ENCODE results near the gene RAMP3.

Gene RAMP3

DNA sequence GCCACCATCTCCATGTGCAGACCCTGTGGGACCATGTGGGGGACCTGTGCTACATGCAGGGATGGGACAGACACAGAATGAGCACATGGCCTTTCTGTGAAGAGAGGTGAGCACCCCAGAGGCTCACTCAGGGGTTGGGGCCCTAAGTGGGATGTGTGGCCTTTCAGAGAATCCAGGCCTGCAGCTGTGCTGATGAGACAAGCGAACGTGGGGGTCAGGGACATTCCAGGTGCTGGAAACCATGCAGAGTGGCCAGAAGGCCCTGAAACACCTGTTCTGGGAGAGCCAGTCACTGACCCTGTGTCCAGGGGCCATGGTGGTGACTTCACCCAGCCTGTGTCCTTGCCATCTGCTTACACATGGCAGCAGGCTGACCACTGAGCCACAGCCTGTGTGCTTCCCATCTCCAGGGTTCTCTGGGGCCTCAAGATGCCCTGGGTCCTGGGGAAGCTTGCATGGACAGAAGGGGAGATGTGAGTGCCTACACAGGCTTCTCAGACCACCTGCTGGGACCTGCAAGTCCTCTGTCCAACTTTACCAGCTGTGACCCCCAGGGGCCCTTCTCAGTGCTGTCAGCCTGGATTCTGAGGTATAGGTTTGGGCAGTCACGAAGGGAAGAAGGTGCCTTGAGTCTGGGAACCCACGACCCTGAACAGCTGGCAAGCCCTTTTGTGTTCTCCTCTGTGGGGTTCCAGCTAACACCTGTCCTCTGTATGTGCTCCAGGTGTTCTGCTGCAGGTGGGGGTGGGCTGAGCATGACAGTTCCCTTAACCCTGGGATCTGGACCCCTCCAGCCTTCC, 17.6 kb downstream of the RAMP3 start:
- H3K4me3 ChIP-seq (ENCODE audit: low read depth, low read length), result no peak overlapping the region
- no peak for DNase-seq (ENCODE audit: low read depth)

DNA sequence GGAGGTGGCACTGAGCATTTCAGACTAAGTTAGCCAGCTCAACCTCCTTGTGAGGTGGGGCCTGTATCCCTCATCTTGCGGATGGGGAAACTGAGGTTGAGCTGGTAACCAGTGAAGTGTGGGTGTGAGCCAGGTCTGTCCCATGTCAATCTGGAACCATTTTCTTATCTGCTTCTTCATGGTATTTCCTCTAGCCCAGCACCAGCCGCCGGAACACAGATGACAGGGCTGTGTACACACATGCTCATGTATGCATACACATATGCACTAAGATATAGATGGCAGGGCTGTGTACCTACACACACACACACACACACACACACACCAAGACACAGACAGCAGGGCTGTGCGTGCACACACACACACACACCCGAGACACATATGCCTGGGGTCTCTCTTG, 18.5 kb downstream of the RAMP3 start:
- H3K4me3 ChIP-seq (ENCODE audit: low read depth, low read length), result no peak overlapping the region
- DNase-seq (ENCODE audit: low read depth), result no peak

DNA sequence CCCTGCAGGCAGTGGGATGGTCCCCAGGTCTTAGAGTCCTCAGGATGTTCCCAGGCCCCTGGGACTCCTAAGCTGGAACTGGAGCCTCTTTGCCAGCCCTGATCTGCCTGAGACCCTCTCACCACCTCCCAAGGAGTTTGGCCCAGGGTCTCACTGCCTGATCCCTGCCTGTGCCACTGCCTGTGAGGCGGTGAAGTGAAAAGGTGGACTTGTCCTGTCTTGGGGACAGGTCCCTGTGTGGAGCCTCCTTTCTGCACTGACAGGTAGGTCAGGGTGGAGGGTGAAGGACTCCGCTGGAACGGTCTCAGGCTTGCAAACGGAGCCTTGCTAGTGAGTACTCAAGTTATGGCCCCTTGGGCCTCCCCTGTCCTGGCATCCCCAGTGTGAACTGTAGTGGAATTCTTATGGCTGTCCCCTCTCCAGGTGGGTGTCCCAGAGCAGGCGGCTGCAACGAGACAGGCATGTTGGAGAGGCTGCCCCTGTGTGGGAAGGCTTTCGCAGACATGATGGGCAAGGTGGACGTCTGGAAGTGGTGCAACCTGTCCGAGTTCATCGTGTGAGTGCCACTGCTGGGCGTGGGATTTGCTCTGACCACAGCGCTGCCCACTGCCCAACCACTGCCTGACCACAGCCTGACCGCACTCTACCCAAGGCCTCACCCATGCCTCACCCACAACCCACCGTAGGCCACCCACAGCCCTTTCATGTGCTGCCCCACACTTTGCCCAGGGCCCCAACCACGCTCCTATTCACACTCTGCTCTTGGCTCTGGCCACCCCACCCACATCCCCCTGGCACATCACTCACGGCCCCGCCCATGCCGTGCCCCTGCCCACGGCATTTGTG, 19.5 kb downstream of the RAMP3 start:
- no peak for DNase-seq (ENCODE audit: low read depth)
- H3K4me3 ChIP-seq (ENCODE audit: low read depth, low read length), result no peak overlapping the region

DNA sequence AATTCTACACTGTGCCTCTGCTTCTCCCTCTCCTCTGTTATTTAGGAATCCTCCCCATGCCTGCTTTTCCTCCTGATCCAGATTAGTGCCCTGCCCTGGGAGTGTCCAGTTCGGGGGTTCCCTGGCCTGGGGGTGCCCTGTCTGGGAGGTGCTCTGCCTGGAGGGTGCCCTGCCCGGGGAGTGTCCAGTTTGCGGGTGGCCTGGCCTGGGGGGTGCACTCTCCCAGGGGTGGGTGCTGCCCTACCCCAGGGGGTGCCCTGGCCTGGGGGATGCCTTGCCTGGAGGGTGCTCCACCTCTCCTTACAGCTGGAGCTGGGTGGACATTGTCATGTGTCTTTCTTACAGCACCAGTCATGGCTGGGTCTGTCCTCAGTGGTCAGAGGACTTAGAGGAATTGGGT, 20.2 kb downstream of the RAMP3 start:
- DNase-seq (ENCODE audit: low read depth), result no peak
- H3K4me3 ChIP-seq (ENCODE audit: low read depth, low read length), result no peak overlapping the region

DNA sequence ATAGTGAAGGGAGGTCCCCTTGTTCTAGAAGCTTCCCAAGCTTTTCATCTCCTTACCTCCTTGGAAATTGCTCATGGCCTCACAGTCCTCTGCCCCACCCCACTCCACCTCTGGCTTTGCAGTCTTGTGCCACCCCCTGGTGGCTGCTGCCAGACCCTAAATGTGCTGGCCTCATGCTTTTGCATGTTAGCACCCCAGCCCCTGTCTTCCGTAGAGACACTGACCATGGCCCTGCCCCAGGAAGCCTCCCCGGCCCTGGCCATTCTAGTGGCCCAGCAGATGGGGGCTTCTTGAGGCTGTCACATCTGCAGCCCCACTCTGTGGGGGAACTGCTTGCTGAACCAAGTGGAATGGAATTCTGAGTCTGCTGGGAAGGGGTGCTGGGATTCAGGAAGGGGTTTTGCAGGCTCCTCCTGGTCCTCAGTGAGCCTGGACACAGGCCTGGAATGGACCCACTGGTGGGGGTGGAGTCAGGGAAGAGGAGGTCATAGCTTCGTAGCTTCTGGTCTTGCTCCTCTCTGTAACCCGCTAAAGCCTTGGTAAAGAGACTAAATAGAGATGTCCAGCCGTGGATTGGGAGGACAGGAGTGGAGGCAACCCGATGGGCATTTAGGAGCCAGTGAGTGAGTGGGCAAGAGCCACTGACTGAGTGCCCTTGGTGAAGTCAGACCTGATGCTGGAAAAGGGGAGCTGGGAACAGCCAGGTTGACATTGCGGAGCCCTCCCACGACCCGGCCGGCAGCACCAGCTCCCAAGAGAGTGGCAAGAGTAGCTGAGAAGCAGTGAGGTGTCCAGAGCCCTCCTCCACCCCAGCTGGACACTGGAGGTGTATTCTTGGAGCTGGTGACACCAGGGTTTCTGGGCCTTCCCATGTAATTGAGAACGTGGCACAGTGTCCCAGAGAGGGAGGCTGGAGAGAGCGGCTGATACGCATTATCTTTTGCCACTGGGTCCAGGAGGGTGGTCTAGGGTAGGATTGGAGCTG, 20.9 kb downstream of the RAMP3 start:
- no peak for DNase-seq (ENCODE audit: low read depth)
- no peak overlapping the region for H3K4me3 ChIP-seq (ENCODE audit: low read depth, low read length)

DNA sequence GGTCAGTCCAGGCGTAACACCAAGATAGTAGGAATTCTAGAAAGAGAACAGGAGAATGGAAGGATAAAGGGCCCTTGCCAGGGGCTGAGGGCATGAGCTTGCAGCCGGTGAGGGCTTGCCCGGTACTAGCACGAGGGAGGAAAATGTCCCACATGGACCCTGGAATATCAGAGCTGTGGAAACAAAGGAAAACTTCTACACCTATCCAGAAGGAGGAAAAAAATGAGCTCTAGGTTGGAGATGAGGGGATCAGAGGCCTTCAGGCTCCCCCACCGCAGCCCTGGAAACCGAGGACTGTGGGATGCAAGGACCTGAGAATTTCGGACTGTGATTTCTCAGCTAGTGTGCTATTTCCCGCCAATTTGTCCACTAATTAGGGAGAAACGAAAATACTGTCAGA, 22.1 kb downstream of the RAMP3 start:
- no peak for DNase-seq (ENCODE audit: low read depth)
- no peak overlapping the region for H3K4me3 ChIP-seq (ENCODE audit: low read depth, low read length)

DNA sequence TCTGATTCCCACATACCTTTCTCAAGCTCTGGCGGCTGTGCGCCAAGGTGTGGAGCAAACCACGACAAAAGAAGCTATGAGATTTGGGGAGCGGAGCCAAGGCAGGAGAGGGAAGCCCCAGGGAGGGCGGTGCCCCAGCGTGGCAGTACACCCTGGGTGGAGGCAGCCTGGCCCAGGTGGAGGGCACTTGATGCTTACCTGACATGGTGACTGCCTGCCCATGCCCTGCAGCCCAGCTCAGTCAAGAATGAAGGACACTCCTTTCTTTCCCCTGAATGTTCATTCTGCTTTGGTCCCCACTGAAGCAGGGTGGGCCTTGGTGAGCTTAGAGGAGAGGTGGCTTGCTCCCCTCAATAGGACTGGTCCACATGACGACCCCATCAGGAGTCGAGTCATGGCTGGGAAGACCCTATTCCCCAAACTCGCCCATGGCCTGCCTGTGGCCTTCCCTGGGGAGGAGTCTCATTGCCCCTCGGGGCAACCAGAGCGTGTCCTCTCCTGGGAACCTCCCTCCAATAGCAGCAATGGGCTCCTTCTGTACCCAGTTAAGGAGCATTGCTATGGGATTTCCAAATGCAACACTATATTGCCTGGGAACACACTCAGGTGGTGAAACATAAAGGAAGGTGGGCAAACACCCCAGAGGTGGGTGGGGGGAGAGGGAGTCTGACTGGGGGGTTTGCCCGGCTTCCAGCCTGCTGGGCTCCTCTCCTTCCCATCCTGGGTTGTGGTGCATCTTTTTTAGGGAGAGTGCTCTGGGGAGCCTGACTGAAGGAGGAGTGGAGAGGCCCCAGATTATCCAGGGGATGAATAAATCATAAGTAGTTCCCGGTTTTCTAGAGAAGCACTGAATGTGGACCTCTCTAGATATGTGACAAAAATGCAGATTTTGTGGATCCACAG, 22.7 kb downstream of the RAMP3 start:
- H3K4me3 ChIP-seq (ENCODE audit: low read depth, low read length), result no peak overlapping the region
- DNase-seq (ENCODE audit: low read depth), result no peak

DNA sequence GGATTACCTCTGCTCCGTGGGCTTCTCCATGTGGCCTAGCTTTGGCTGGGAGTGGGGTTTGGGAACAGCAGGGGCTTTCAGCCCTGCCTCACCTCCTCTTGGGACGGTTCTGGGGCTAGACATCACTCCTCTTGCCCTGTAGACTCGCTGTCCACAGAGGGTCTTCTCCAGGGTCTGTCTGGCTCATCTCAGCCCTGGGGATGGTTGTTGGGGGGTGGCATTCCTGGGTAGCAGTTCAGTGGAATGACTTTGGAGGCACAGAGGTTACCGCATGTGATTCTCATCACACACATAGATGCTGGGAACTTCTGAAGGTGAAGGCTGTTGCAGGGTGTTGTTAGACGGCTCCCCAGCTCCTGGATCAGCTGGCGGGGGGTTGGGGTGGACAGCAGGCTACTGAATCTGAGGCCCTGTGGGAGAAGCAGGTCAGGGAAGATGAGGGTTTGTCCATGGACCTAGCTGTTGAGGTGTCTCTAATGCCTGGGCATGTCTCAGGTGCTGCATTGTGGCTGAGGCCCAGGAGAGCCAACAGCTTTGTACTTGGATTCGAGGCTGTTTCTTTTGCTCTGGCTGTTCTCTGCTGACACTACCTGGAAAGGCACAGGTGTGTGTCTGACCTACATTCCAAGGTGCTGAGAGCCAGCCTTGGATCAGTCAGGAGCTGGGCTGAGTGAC, 23.8 kb downstream of the RAMP3 start:
- no peak for DNase-seq (ENCODE audit: low read depth)
- H3K4me3 ChIP-seq (ENCODE audit: low read depth, low read length), result no peak overlapping the region

DNA sequence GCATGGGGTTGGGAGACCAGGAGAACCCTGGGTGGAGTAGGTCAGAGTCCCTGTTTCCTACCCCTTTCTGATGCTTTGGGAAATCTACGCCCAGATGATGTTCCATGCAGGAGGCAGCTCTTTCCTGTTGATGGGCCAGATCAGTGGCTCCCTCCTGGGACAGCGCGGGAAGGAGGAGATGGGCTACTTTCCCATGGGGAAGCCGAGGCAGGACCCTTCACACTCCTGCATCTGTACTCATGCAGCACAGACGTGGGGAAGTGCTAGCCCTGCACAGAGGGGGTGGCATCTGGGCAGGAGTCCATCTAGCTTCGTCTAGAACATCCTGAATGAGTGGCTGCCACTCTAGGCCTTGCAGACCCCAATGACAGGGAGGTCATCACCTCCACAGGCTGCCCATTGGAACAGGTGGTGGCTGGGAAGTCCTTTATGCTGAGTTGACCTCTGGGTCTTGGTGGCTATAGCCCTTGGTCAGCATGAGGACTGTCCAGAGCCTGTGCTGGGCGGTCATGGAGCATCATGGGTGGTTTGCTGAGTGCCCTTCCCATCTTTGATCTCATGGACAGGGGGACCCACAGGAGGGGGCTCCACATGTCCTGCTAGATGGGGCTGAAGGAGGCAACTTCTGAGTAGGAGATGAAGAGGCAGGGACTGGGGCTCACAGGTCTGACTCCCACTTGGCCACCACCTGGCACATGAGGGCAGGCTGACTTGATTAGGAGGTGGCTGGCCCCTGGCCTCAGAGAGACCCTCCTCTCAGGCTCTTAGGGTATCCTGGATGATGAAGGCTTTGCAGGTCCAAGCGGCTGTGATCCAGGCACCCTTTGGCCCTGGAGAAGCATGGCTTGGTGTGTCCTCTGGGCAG, 24.6 kb downstream of the RAMP3 start:
- no peak for DNase-seq (ENCODE audit: low read depth)
- no peak overlapping the region for H3K4me3 ChIP-seq (ENCODE audit: low read depth, low read length)

DNA sequence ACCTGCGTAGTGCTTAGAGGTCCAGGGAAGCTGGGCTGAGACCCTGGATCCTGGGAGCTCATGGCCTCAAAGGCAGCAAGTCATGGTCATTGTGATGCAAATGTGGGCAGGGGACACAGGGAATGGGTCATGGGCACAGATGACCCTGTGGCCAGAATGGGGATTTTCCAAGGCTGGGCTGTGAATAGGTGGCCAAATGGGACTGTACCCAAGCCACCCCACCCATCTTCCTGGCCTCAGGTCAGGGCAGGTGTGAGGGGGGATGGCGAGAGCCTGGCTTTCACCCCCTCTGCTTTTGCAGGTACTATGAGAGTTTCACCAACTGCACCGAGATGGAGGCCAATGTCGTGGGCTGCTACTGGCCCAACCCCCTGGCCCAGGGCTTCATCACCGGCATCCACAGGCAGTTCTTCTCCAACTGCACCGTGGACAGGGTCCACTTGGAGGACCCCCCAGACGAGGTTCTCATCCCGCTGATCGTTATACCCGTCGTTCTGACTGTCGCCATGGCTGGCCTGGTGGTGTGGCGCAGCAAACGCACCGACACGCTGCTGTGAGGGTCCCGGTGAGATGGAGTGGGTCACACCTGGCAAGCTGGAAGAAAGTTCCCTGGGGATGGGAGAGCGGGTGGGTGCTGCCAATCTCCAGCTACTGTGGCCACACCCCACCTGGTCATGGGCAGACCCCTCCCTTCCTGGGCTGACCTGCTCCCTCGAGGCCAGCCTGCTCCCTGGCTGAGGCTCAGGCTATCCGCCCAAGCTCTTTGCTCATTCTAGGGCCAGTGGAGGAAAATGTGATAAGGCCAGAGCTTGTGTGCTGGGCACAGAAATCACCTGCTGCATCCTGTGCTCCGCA, 25.5 kb downstream of the RAMP3 start:
- no peak overlapping the region for H3K4me3 ChIP-seq (ENCODE audit: low read depth, low read length)
- no peak for DNase-seq (ENCODE audit: low read depth)

DNA sequence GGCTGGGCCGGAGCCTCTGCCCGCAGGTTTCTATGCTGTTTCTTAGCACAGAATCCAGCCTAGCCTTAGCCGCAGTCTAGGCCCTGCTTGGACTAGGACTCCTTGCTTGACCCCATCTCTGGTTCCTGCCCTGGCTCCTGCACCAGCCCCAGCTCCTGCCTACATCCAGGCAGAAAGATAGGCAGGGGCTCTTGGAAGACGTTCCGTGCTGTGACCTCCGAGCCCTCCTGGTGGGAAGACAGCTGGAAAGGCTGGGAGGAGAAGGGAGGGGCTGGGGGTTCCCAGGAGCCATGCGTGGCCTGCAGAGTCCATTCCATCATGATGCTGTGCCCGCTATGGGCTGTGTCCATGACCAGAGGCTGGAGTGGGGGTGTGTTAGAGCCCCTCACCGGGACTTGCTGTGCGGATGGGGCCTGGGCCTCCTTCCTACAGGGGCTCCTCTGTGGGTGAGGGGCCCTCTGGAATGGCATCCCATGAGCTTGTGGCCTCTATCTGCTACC, 26.2 kb downstream of the RAMP3 start:
- no peak for DNase-seq (ENCODE audit: low read depth)
- H3K4me3 ChIP-seq (ENCODE audit: low read depth, low read length), result no peak overlapping the region

DNA sequence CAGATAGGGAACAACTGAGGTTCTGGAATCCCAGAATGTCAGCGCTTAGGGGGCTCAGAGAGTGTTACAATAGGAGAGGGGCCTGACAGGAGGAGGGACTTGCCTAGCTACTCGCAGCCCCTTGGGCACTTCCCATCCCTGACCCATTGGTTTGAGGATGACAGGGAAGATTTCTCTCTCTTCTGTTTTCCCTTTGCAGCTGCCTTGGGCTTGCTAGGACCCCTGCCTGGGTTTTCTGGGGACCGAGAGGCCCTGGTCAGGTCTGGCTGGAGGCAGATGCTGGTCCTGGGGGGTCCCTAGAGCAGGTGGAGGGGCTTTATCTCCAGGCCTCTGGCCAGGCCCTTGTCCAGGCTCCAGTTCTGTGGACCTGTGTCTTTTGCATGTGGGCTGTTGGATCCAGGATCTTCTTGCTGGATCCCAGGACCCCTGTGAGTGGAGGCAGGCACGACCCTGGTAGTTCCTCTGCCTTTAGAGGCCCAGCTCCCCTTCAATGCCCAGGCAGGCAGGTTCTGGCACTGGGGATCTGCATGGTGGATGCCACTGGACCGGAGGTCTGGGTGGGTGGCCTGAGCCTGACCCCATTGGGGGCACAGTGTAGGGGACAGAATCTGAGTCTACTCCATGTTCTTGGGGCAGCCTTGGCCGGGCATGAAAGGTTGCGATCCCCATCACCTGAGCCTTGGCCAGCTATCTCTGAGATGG, 26.9 kb downstream of the RAMP3 start:
- H3K4me3 ChIP-seq (ENCODE audit: low read depth, low read length), result no peak overlapping the region
- no peak for DNase-seq (ENCODE audit: low read depth)

DNA sequence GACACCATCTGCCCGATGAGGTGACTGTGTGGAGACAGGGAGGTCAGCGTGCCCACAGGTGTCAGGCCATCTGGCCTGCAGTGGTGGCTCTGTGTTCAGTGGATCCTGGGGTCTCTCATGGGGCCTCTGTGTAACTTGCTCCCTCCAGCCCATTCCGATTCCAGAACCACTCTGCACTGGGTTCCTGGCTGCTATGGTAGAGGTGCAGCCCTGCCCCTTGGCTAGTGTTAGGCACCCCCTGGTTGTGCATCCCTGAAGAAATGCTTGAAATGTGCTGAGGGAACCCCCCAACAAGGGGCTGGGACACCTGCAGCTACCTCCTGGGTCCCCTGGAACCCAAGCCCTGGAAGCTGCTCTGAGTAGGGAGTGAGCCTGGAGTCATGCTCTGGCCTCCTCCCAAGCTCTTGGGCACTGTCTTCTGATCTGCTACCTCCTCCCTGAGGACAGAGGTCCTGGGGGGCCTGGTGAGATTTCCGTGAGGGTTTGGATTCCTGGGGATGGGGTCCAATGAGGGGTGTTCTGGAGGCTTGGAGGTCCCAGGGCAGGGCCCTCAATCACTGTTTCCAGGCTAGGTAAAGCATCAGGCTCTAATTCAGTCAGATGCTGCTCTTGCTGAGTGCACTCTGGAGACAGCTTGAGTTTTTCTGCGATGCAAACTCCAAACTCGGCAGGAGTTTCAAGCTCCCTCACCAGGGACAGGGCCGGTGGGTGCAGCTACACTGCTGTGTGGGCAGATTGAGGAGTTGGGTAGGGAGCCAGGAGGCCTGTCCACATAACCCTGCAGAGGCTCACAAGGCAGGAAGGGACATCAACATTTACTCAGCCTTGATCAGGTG, 27.7 kb downstream of the RAMP3 start:
- H3K4me3 ChIP-seq (ENCODE audit: low read depth, low read length), result no peak overlapping the region
- DNase-seq (ENCODE audit: low read depth), result no peak

DNA sequence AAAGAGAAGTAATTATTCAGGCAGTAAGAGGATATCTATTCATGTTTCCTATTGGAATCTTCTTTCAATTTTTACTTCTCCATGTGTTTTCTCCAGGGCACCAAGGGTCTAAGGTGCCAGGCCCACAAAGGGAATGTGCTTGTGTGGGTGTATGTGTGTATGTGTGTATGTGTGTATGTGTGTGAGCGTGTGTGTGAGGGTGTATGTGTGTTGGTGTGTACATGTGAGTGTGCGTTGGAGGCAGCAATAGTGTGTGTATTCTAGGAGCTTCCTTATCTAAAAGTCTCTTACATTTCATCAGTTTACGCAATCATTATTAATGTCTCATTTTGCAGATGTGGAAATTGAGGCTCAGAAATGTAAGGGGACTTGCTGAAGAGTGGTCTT, 28.3 kb downstream of the RAMP3 start:
- no peak for DNase-seq (ENCODE audit: low read depth)
- H3K4me3 ChIP-seq (ENCODE audit: low read depth, low read length), result no peak overlapping the region

DNA sequence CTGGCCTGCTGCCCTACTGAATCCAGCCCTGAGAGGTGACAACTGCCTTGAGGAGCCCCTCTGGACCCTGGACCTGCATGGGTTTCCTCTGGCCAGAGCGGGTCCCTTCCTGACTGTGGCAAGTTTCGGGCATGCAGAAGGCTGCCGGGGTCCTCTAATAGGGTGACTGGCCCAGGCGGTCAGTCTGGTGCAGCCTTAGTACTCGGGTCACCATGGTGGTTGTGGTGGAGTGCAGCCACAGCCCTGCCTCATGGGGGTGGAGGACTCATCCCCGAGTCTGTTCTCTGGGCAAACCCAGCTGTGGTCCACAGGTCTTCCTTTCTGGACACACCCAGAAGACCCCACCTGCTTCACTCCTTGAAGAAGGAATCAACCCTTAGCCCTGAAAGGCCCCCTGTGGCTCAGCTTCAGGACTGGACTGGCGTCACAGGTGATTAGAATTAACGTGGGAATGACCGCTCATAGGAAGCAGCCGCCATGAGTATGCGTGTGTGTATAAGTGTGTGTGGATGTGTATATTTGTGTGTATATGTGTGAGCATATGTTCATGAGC, 28.7 kb downstream of the RAMP3 start:
- H3K4me3 ChIP-seq (ENCODE audit: low read depth, low read length), result no peak overlapping the region
- DNase-seq (ENCODE audit: low read depth), result no peak

Measured in skeletal muscle cell (primary cell).